Activated CD4-positive, alpha-beta T cell treated with anti-CD3 and anti-CD28 coated beads for 36 hours (primary cell): ENCODE data around the gene FCAR. TPM values are rescaled to one million over a fixed set of nuclear protein-coding genes. Genes with fewer than 3 reads are reported as not detected.
"Not testable (repeated sequence)": the region's sequence is repeated elsewhere in the genome, so short reads cannot be mapped to it uniquely, and the experiment has no call there.

ENCODE experiments used
- ATAC-seq: fragments of 200-7000 bp; cut with Tn5 transposase; one replicate; pipeline ENCODE4 v1.10.0; 2021; ENCODE audit warnings: mild to moderate bottlenecking, moderate library complexity
- CTCF ChIA-PET: fragments of 350-600 bp; sonication (Branson Sonifier 250); formaldehyde crosslinking; loops from one replicate; lab custom pipeline; 2021; ENCODE audit warnings: antibody characterized with exemption; lab: Charles Lee
- POLR2A ChIA-PET: fragments of 350-600 bp; sonication (Branson Sonifier 250); formaldehyde crosslinking; loops from one replicate; lab custom pipeline; 2021; ENCODE audit warnings: antibody characterized with exemption, inconsistent platforms; lab: Charles Lee
- DNase-seq: peaks from one replicate; pipeline ENCODE4 v3.0.0-alpha.2; 2020
- H3K27ac Mint-ChIP-seq: one replicate; pipeline ENCODE4 v1.8.0; 2021; ENCODE audit warnings: mixed read lengths
- H3K27me3 Mint-ChIP-seq: one replicate; pipeline ENCODE4 v1.8.0; 2021; ENCODE audit warnings: mixed read lengths
- H3K36me3 Mint-ChIP-seq: one replicate; pipeline ENCODE4 v1.8.0; 2021; ENCODE audit warnings: low read depth, mixed read lengths
- H3K4me1 Mint-ChIP-seq: one replicate; pipeline ENCODE4 v1.8.0; 2021; ENCODE audit warnings: mixed read lengths
- H3K4me3 Mint-ChIP-seq: one replicate; pipeline ENCODE4 v1.8.0; 2021; ENCODE audit warnings: mild to moderate bottlenecking, moderate library complexity, mixed read lengths
- H3K9me3 Mint-ChIP-seq: one replicate; pipeline ENCODE4 v1.8.0; 2021; ENCODE audit warnings: low read depth, mixed read lengths
- intact Hi-C, 2 experiments: fragments of 100-400 bp; cut with DNase I in 1 of 2; cut with micrococcal nuclease in 1 of 2; formaldehyde crosslinking; loops; one replicate each; pipeline versions ENCODE4 v1.14.2 to v1.15.1; 2022 to 2024; cut with DNase I, micrococcal nuclease
- total RNA-seq, 2 experiments: library from RNA; stranded (reverse); gene quantifications; one replicate each; pipeline ENCODE4 v1.2.3, GENCODE V29; 2021

FCAR gene
- total RNA-seq, 2 experiments from 2014 or later = not detected

DNA sequence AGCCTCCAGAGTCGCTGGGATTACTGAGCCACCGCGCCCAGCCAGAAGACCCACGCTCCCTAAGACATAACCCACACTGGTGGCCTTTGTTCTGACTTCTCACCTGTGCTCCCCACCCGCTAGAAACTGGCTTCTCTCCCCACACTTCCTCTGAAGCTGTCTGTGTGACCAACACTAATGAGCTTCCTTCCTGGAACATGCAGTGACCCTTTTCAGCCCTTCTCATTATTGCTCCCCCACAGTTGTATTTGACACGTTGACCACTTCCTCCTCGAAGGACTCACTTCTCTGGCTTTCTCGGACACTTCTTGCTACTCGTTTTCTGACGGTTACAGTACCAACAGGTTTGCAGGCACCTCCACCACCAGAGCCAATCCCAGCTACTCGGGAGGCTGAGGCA is 42.8 kb downstream of the FCAR start:
- no peaks in the 10 kb centered on the region for H3K4me1 Mint-ChIP-seq
- ChIA-PET POLR2A (no interaction called here), CTCF (interaction anchor here (1.1 kb wide), 1 partner anchor 36 kb away, joined by 3 read pairs; no protein-coding TSS in a partner anchor)
- DNase-seq (no peak), ATAC-seq (no peak)
- intact Hi-C loops = loop anchor here in 1 of 2 experiments (5.0 kb wide), 1 partner anchor 435 kb away; no protein-coding TSS in a partner anchor
- no peaks in the 10 kb centered on the region for H3K9me3 Mint-ChIP-seq
- no peak overlapping the region for H3K4me3 Mint-ChIP-seq
- H3K27me3 Mint-ChIP-seq = peaks cover 15% of the 10 kb centered on the region
- no peak overlapping the region for H3K27ac Mint-ChIP-seq
- H3K36me3 Mint-ChIP-seq = no peaks in the 10 kb centered on the region

DNA sequence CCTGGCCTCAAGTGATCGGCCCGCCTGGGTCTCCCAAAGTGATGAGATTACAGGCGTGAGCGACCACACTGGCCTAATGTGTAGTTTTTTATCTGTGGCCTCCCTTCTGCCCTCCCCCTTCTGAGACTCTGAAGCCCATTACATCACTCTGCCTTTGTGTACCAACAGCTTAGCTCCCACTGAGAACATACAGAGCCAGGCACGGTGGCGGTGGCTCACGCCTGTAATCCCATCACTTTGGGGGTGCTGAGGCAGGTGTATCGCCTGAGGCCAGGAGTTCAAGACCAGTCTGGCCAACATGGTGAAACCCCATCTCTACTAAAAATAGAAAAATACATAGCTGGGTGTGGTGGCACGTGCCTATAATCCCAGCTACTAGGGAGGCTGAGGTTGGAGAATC is 44.5 kb downstream of the FCAR start:
- Mint-ChIP-seq H3K27ac (no peak overlapping the region), H3K4me3 (no peak overlapping the region), H3K27me3 (peaks cover 14% of the 10 kb centered on the region), H3K36me3 (no peaks in the 10 kb centered on the region), H3K4me1 (no peaks in the 10 kb centered on the region), H3K9me3 (no peaks in the 10 kb centered on the region)
- no peak for ATAC-seq
- ChIA-PET CTCF (interaction anchor here (0.7 kb wide), 1 partner anchor 31 kb away, joined by 4 read pairs; no protein-coding TSS in a partner anchor), POLR2A (no interaction called here)
- intact Hi-C loops = loop anchor here in 1 of 2 experiments (5.0 kb wide), 1 partner anchor 436 kb away; no protein-coding TSS in a partner anchor
- DNase-seq = no peak

DNA sequence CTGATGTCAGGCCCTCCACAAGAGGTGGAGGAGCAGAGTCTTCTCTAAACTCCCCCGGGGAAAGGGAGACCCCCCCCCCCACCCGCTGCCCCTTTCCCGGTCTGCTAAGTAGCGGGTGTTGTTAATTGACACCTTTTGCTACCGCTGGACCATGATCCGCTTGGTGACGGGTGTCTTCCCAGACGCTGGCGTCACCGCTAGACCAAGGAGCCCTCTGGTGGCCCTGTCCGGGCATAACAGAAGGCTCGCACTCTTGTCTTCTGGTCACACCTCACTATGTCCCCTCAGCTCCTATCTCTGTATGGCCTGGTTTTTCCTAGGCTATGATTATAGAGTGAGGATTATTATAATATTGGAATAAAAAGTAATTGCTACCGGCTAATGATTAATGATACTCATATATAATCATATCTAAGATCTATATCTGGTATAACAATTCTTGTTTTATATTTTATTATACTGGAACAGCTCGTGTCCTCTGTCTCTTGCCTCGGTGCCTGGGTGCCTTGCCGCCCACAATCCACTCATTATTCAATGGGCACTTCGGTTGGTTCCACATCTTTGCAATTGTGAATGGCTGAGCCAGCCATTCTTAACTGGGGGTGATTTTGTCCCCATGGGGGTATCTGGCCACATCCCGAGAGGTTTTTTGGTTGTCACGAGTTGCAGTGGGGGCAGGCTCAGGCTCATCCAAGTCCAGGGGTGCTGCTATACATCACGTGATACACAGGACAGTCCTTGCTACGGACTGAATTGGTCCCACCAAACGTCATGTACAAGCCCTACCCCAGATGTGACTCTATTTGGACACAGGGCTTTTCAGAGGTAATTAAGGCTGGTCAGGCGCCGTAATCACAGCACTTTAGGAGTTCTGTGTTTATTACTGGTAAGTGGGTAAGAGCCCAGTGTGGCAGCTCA is 45.9 kb downstream of the FCAR start:
- H3K9me3 Mint-ChIP-seq, H3K36me3 Mint-ChIP-seq, CTCF ChIA-PET, POLR2A ChIA-PET, ATAC-seq, H3K4me1 Mint-ChIP-seq, H3K27ac Mint-ChIP-seq, H3K4me3 Mint-ChIP-seq: not testable (repeated sequence)
- H3K27me3 Mint-ChIP-seq = peaks cover 12% of the 10 kb centered on the region
- intact Hi-C loops = loop anchor here in 1 of 2 experiments (5.0 to 10.0 kb wide), 2 partner anchors 245 to 438 kb away; no protein-coding TSS in a partner anchor
- DNase-seq = peak; percentile 38

DNA sequence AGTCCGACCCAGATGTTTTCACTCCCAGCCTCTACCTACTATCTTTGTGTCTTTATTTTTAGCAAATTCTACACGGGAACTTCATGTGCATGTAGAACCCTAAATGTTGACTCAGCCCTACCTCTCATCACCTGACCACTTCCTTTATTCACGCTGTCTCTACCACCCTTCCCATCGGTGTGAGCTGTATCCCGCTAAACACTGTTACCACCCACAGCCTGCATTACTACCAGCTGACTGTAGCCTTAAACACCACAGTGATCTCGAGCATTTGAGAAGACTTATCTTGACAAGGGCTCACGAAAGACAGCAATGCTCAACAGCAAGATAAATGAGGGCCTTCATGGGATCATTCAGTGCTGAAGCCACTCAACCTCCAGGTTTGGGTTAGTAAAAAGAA is 47.0 kb downstream of the FCAR start:
- H3K9me3 Mint-ChIP-seq = peaks cover 4% of the 10 kb centered on the region
- no peaks in the 10 kb centered on the region for H3K4me1 Mint-ChIP-seq
- ChIA-PET CTCF (no interaction called here), POLR2A (no interaction called here)
- H3K4me3 Mint-ChIP-seq = no peak overlapping the region
- no peaks in the 10 kb centered on the region for H3K36me3 Mint-ChIP-seq
- no peak overlapping the region for H3K27ac Mint-ChIP-seq
- intact Hi-C loops = loop anchor here in 1 of 2 experiments (10.0 kb wide), 1 partner anchor 246 kb away; no protein-coding TSS in a partner anchor
- H3K27me3 Mint-ChIP-seq = peaks cover 7% of the 10 kb centered on the region
- ATAC-seq (no peak), DNase-seq (no peak)

DNA sequence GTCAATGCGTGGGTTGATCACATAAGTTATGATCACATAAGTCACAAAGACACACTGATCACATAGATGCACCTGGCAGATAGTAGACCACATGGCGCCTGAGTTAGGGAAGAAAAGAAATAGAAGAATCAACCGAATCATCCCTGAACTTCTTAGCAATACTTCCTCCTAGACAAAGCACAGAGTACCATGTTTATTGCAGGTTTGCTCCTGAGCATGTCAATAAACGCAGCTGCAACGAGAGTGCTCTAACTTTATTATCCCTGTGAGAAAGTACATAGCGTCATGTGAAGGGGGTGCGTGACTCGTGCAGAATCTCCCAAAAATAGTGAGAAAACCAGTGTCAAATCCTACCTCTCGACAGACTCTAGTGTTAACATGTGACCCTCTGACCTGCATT is 49.2 kb downstream of the FCAR start:
- H3K36me3 Mint-ChIP-seq = no peaks in the 10 kb centered on the region
- ChIA-PET CTCF (no interaction called here), POLR2A (no interaction called here)
- no peak overlapping the region for H3K27ac Mint-ChIP-seq
- H3K4me1 Mint-ChIP-seq = no peaks in the 10 kb centered on the region
- intact Hi-C loops = loop anchor here in 1 of 2 experiments (10.0 kb wide), 1 partner anchor 248 kb away; no protein-coding TSS in a partner anchor
- no peak overlapping the region for H3K4me3 Mint-ChIP-seq
- DNase-seq (no peak), ATAC-seq (no peak)
- peaks cover 4% of the 10 kb centered on the region for H3K27me3 Mint-ChIP-seq
- peaks cover 6% of the 10 kb centered on the region for H3K9me3 Mint-ChIP-seq

DNA sequence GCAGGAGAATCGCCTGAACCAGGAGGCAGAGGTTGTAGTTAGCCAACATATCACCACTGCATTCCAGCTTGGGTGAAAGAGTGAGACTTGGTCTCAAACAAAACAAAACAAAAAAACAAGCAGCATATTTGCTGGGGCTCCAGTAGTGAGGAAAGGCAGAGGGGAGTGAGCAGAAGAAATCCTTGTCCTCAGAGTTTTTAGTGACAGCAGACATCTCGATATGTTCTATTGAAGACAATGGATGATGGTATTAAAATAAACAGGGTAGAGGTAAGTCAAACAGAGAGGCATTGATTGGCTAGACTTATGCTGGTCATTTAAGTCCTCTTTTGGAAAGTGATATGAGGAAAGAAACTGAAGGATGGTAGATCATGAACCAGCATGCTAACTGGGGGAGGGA is 54.3 kb downstream of the FCAR start:
- no peak overlapping the region for H3K4me3 Mint-ChIP-seq
- H3K9me3 Mint-ChIP-seq = peaks cover 12% of the 10 kb centered on the region
- DNase-seq (no peak), ATAC-seq (no peak)
- intact Hi-C loops = loop anchor here in 1 of 2 experiments (10.0 kb wide), 1 partner anchor 253 kb away; no protein-coding TSS in a partner anchor
- H3K27me3 Mint-ChIP-seq = no peaks in the 10 kb centered on the region
- no peaks in the 10 kb centered on the region for H3K4me1 Mint-ChIP-seq
- POLR2A ChIA-PET = no interaction called here
- H3K27ac Mint-ChIP-seq = no peak overlapping the region
- H3K36me3 Mint-ChIP-seq = no peaks in the 10 kb centered on the region
- CTCF ChIA-PET = no interaction called here

DNA sequence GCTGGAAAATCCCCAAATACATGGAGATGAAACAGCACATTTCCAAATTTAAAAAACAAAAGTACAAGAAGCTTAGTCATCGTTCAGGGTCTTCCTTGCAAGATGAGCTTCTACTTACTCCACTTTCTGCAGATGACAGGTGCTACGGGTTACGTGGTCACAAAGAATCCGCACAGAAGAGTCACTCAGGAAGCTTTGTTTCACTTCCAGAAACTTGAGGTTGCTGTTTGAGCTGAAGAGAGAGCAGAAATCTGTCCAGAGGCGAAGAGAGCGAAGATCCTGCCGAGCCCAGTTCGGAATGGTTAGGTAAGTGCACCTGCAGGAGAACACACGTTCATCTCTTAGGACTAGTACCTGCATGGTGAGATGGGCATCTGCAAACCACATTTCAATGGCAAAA is 63.9 kb downstream of the FCAR start:
- intact Hi-C loops = no loop called here
- peak; percentile 87 for ATAC-seq
- DNase-seq = peak; percentile 45
- Mint-ChIP-seq H3K36me3 (no peaks in the 10 kb centered on the region), H3K4me3 (no peak overlapping the region), H3K9me3 (no peaks in the 10 kb centered on the region), H3K27ac (no peak overlapping the region), H3K4me1 (peaks cover 3% of the 10 kb centered on the region), H3K27me3 (peaks cover 6% of the 10 kb centered on the region)
- POLR2A ChIA-PET = interaction anchor here (0.6 to 1.0 kb wide), 2 partner anchors 78 to 318 kb away, joined by 4 to 6 read pairs; no protein-coding TSS in a partner anchor
- CTCF ChIA-PET = no interaction called here

DNA sequence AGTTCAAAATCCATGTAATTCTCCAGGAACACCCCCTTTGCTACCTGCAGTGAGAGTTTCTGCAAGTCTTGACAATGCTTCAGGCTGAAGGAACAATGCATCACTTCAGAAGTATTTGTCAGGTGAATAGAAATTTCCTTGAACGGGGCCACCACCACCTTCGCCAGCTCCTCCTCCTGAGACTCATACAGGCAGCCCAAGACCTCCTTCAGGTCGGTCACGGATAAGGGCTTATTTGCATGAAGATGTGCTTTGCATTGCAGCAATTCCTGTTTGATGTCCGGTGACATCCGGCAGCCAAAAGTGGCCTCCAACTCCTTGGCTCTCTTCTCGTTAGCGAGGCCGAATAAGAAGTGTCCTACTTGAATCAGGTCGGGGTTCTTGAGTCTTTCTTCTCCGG is 64.9 kb downstream of the FCAR start:
- no peaks in the 10 kb centered on the region for H3K36me3 Mint-ChIP-seq
- H3K27ac Mint-ChIP-seq = no peak overlapping the region
- ChIA-PET POLR2A (no interaction called here), CTCF (no interaction called here)
- ATAC-seq (no peak), DNase-seq (no peak)
- H3K4me1 Mint-ChIP-seq = peaks cover 3% of the 10 kb centered on the region
- intact Hi-C loops = no loop called here
- no peaks in the 10 kb centered on the region for H3K9me3 Mint-ChIP-seq
- H3K27me3 Mint-ChIP-seq = peaks cover 6% of the 10 kb centered on the region
- H3K4me3 Mint-ChIP-seq = no peak overlapping the region

DNA sequence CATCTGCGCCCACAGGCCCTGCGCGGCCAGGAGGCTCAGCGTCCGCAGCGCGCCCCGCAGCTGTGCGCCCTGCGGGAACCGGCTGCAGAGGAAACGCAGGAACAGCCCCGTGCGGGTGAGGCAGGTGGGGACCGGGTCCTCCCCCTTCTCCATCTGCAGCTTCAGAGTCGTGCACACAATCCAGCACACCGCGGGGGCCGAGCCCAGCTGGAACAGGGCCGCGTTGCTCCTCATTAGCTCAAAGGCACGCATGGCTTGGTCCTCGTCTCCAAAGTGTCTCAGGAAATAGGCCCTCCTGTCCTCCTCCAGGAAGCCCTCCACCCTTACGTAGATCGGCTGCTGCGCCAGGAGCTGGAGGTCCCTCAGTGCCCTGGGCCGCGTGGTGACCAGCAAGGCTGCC is 65.5 kb downstream of the FCAR start:
- H3K27ac Mint-ChIP-seq, H3K36me3 Mint-ChIP-seq, intact Hi-C loops, ATAC-seq, H3K4me1 Mint-ChIP-seq, H3K27me3 Mint-ChIP-seq, CTCF ChIA-PET, H3K9me3 Mint-ChIP-seq, H3K4me3 Mint-ChIP-seq, DNase-seq, POLR2A ChIA-PET: not testable (repeated sequence)

Other genes with a start within 250 kb of the FCAR start
- gene LILRB1, start 243.8 kb upstream of the FCAR start, total RNA-seq = not detected
- gene LILRB4, start 211.2 kb upstream of the FCAR start, total RNA-seq = not detected
- gene KIR3DL3, start 149.8 kb upstream of the FCAR start, total RNA-seq = not detected
- not detected for gene KIR2DL3, start 135.7 kb upstream of the FCAR start, total RNA-seq
- gene KIR2DL1, start 104.4 kb upstream of the FCAR start, total RNA-seq = not detected
- not detected for gene KIR2DL4, start 70.6 kb upstream of the FCAR start, total RNA-seq
- gene KIR3DL1, start 57.8 kb upstream of the FCAR start, total RNA-seq = not detected
- gene KIR2DS4, start 41.6 kb upstream of the FCAR start, total RNA-seq = under 1 TPM; 0.11 to 0.14 TPM
- 1 to 10 TPM; 1.3 to 1.4 TPM for gene KIR3DL2, start 23.8 kb upstream of the FCAR start, total RNA-seq
- gene NCR1, start 31.9 kb downstream of the FCAR start, total RNA-seq = not detected
- gene NLRP7, start 73.3 kb downstream of the FCAR start, total RNA-seq = not detected
- gene NLRP2, start 92.1 kb downstream of the FCAR start, total RNA-seq = 1 to 10 TPM; 7.1 to 8.8 TPM
- under 1 TPM in 1 of 2 experiments, not detected in 1; 0.09 TPM for gene GP6, start 164.0 kb downstream of the FCAR start, total RNA-seq
- gene RDH13, start 188.9 kb downstream of the FCAR start, total RNA-seq = 10 to 100 TPM; 11.9 to 12.8 TPM
- 1 to 10 TPM; 2.2 to 2.3 TPM for gene EPS8L1, start 201.6 kb downstream of the FCAR start, total RNA-seq
- 10 to 100 TPM; 66.1 to 69.8 TPM for gene PPP1R12C, start 243.4 kb downstream of the FCAR start, total RNA-seq